ENCODE data around the gene ASIC5. TPM values are rescaled to one million over a fixed set of nuclear protein-coding genes. Genes with fewer than 3 reads are reported as not detected.

ASIC5 gene
- total RNA-seq, 2 donors from 2014 or later, result not detected

GRCh38 chr4:155853189-155853588 lies 12.9 kb downstream of the ASIC5 start:
- TF ChIP-seq POLR2AphosphoS5 (IDR thresholded peaks at IDR 0.05) (no peak), POLR2A (IDR thresholded peaks at IDR 0.05) (no peak), CTCF (IDR thresholded peaks at IDR 0.05) (no peak)
- intact Hi-C loops (cut with DNase I), result no loop called here
- no peak overlapping the region for H3K27ac ChIP-seq
- H3K4me1 ChIP-seq (replicated peaks), result no peaks in the 10 kb centered on the region
- H3K36me3 ChIP-seq, result no peaks in the 10 kb centered on the region
- no peaks in the 10 kb centered on the region for H3K9me3 ChIP-seq
- DNase-seq (ENCODE audit: low spot score), result no peak
- no peaks in the 10 kb centered on the region for H3K27me3 ChIP-seq (replicated peaks; ENCODE audit: insufficient read depth)
- no peak overlapping the region for H3K4me3 ChIP-seq
- WGBS, result 95% methylated on average over 3 of the region's 3 CpGs

- Histone ChIP-seq H3K4me3 (no peak overlapping the region), H3K27me3 (replicated peaks; ENCODE audit: insufficient read depth) (no peaks in the 10 kb centered on the region), H3K27ac (no peak overlapping the region), H3K4me1 (replicated peaks) (no peaks in the 10 kb centered on the region), H3K36me3 (no peaks in the 10 kb centered on the region), H3K9me3 (no peaks in the 10 kb centered on the region)
- no peak for DNase-seq (ENCODE audit: low spot score)
- TF ChIP-seq POLR2A (IDR thresholded peaks at IDR 0.05), result no peak
- no peak for TF ChIP-seq CTCF (IDR thresholded peaks at IDR 0.05)
- no peak for TF ChIP-seq POLR2AphosphoS5 (IDR thresholded peaks at IDR 0.05)
- 84% methylated on average over 4 of the region's 4 CpGs for WGBS
- intact Hi-C loops (cut with DNase I), result no loop called here
Measured at GRCh38 chr4:155849042-155849441, 17.0 kb downstream of the ASIC5 start.

GRCh38 chr4:155846929-155847328 lies 19.1 kb downstream of the ASIC5 start:
- Histone ChIP-seq H3K36me3 (no peaks in the 10 kb centered on the region), H3K4me3 (no peak overlapping the region), H3K27ac (no peak overlapping the region), H3K4me1 (replicated peaks) (no peaks in the 10 kb centered on the region), H3K27me3 (replicated peaks; ENCODE audit: insufficient read depth) (no peaks in the 10 kb centered on the region), H3K9me3 (no peaks in the 10 kb centered on the region)
- TF ChIP-seq POLR2A (IDR thresholded peaks at IDR 0.05), result no peak
- TF ChIP-seq CTCF (IDR thresholded peaks at IDR 0.05), result no peak
- no peak for TF ChIP-seq POLR2AphosphoS5 (IDR thresholded peaks at IDR 0.05)
- intact Hi-C loops (cut with DNase I), result no loop called here
- DNase-seq (ENCODE audit: low spot score), result no peak

GRCh38 chr4:155842080-155842479 lies 24.0 kb downstream of the ASIC5 start:
- intact Hi-C loops (cut with DNase I), result no loop called here
- DNase-seq (ENCODE audit: low spot score), result no peak
- no peaks in the 10 kb centered on the region for H3K9me3 ChIP-seq
- H3K27me3 ChIP-seq (replicated peaks; ENCODE audit: insufficient read depth), result no peaks in the 10 kb centered on the region
- no peaks in the 10 kb centered on the region for H3K36me3 ChIP-seq
- H3K4me3 ChIP-seq, result no peak overlapping the region
- TF ChIP-seq POLR2A (IDR thresholded peaks at IDR 0.05) (no peak), CTCF (IDR thresholded peaks at IDR 0.05) (no peak), POLR2AphosphoS5 (IDR thresholded peaks at IDR 0.05) (no peak)
- H3K4me1 ChIP-seq (replicated peaks), result no peaks in the 10 kb centered on the region
- no peak overlapping the region for H3K27ac ChIP-seq

GRCh38 chr4:155837203-155837796 lies 28.8 kb downstream of the ASIC5 start:
- no peak overlapping the region for H3K27ac ChIP-seq
- WGBS, result 81% methylated on average over 1 of the region's 1 CpG
- TF ChIP-seq POLR2AphosphoS5 (IDR thresholded peaks at IDR 0.05) (no peak), CTCF (IDR thresholded peaks at IDR 0.05) (no peak), POLR2A (IDR thresholded peaks at IDR 0.05) (no peak)
- no peaks in the 10 kb centered on the region for H3K9me3 ChIP-seq
- no peak for DNase-seq (ENCODE audit: low spot score)
- H3K4me3 ChIP-seq, result no peak overlapping the region
- H3K36me3 ChIP-seq, result no peaks in the 10 kb centered on the region
- intact Hi-C loops (cut with DNase I), result no loop called here
- no peaks in the 10 kb centered on the region for H3K4me1 ChIP-seq (replicated peaks)
- H3K27me3 ChIP-seq (replicated peaks; ENCODE audit: insufficient read depth), result no peaks in the 10 kb centered on the region

Measured in prostate gland (tissue), 2 donors.